Naive B cell (primary cell): ENCODE data around the gene PROX1. TPM values are rescaled to one million over a fixed set of nuclear protein-coding genes. Genes with fewer than 3 reads are reported as not detected.

Experiments used
- ATAC-seq, 2 donors: fragments of 150-1000 bp; cut with Tn5 transposase; 2 replicates each; pipeline ENCODE4 v1.10.0; 2021; ENCODE audit warnings: low read depth in 2 of 2, mild to moderate bottlenecking in 2 of 2, moderate library complexity in 2 of 2
- DNase-seq: peaks from one replicate; pipeline ENCODE4 v3.0.0; 2022
- H3K27ac Mint-ChIP-seq, 6 donors: one replicate each; pipeline ENCODE4 v1.8.0; 2020 to 2022; ENCODE audit warnings: mild to moderate bottlenecking in 6 of 6, mixed read lengths in 6 of 6, moderate library complexity in 5 of 6, inconsistent platforms in 2 of 6
- H3K27me3 Mint-ChIP-seq, 3 donors: one replicate each; pipeline ENCODE4 v1.8.0; 2021 to 2022; ENCODE audit warnings: mixed read lengths in 3 of 3, mild to moderate bottlenecking in 1 of 3
- H3K36me3 Mint-ChIP-seq, 2 donors: one replicate each; pipeline ENCODE4 v1.8.0; 2020 to 2022; ENCODE audit warnings: mixed read lengths in 2 of 2, inconsistent platforms in 1 of 2, mild to moderate bottlenecking in 1 of 2
- H3K4me1 Mint-ChIP-seq, 3 donors: one replicate each; pipeline ENCODE4 v1.8.0; 2020 to 2022; ENCODE audit warnings: mixed read lengths in 3 of 3, inconsistent platforms in 1 of 3, mild to moderate bottlenecking in 1 of 3, moderate library complexity in 1 of 3
- H3K4me3 Mint-ChIP-seq, 8 donors: one replicate each; pipeline ENCODE4 v1.8.0; 2020 to 2022; ENCODE audit warnings: mild to moderate bottlenecking in 8 of 8, mixed read lengths in 8 of 8, moderate library complexity in 8 of 8, inconsistent platforms in 2 of 8
- H3K9me3 Mint-ChIP-seq, 7 donors: one replicate each; pipeline ENCODE4 v1.8.0; 2020 to 2022; ENCODE audit warnings: mixed read lengths in 7 of 7, mild to moderate bottlenecking in 5 of 7, inconsistent platforms in 2 of 7, moderate library complexity in 1 of 7
- polyA plus RNA-seq, 6 donors: library from polyadenylated mRNA; unstranded; fragments of 300-500 nt; fragmentation: Illumina TruSeq; gene quantifications; one replicate each; pipeline ENCODE4 v1.2.3, GENCODE V29; 2021; ENCODE audit warnings: low read depth in 6 of 6

The PROX1 gene
- polyA plus RNA-seq: not detected

- ATAC-seq (peak; percentile 49 to 61), DNase-seq (no peak)
- Mint-ChIP-seq H3K36me3 (peaks cover 0 to 35% of the 10 kb centered on the region in 2 donors), H3K9me3 (peaks cover 2 to 42% (median 22%) of the 10 kb centered on the region in 7 donors), H3K4me3 (peak within 1 kb of the TSS; percentile 61 to 91 (median 87)), H3K4me1 (peaks cover 20 to 32% (median 24%) of the 10 kb centered on the region in 3 donors), H3K27ac (peak within 1 kb of the TSS in 5 of 6 donors; percentile 38 to 81 (median 77)), H3K27me3 (peaks cover 75 to 95% (median 84%) of the 10 kb centered on the region in 3 donors)
Measured at GRCh38 chr1:213987927-213988506, at the start of gene PROX1. Gene PROX1, plus strand, starts transcription at chr1:213987973. Its CDS starts 8,563 bp downstream, at chr1:213996536.

- peaks cover 2 to 14% (median 5%) of the 10 kb centered on the region in 7 donors for H3K9me3 Mint-ChIP-seq
- no peaks in the 10 kb centered on the region for H3K36me3 Mint-ChIP-seq
- no peak for DNase-seq
- H3K4me1 Mint-ChIP-seq: no peaks in the 10 kb centered on the region
- ATAC-seq: no peak
- no peak overlapping the region for H3K27ac Mint-ChIP-seq
- no peaks in the 10 kb centered on the region for H3K27me3 Mint-ChIP-seq
- H3K4me3 Mint-ChIP-seq: no peak overlapping the region
Measured at GRCh38 chr1:213938776-213939175, 49.0 kb upstream of the PROX1 start.

GRCh38 chr1:213939888-213940287, 47.9 kb upstream of the PROX1 start:
- H3K27me3 Mint-ChIP-seq: peaks cover 0 to 3% (median 0%) of the 10 kb centered on the region in 3 donors
- no peak for ATAC-seq
- no peak for DNase-seq

GRCh38 chr1:213940947-213941346, 46.8 kb upstream of the PROX1 start:
- DNase-seq (no peak), ATAC-seq (no peak)
- Mint-ChIP-seq H3K4me1 (no peaks in the 10 kb centered on the region), H3K27ac (no peak overlapping the region), H3K9me3 (peaks cover 2 to 9% (median 5%) of the 10 kb centered on the region in 7 donors), H3K36me3 (no peaks in the 10 kb centered on the region), H3K27me3 (peaks cover 0 to 14% (median 0%) of the 10 kb centered on the region in 3 donors), H3K4me3 (no peak overlapping the region)

More at GRCh38 chr1:213939888-213940287, 47.9 kb upstream of the PROX1 start:
- no peaks in the 10 kb centered on the region for H3K4me1 Mint-ChIP-seq
- peaks cover 1 to 8% (median 5%) of the 10 kb centered on the region in 7 donors for H3K9me3 Mint-ChIP-seq
- no peak overlapping the region for H3K4me3 Mint-ChIP-seq
- no peaks in the 10 kb centered on the region for H3K36me3 Mint-ChIP-seq
- no peak overlapping the region for H3K27ac Mint-ChIP-seq

- Mint-ChIP-seq H3K4me1 (no peaks in the 10 kb centered on the region), H3K36me3 (no peaks in the 10 kb centered on the region), H3K9me3 (peaks cover 0 to 10% (median 3%) of the 10 kb centered on the region in 7 donors), H3K4me3 (no peak overlapping the region), H3K27me3 (peaks cover 0 to 17% (median 0%) of the 10 kb centered on the region in 3 donors), H3K27ac (no peak overlapping the region)
- no peak for ATAC-seq
- no peak for DNase-seq
Measured at GRCh38 chr1:213942061-213942460, 45.7 kb upstream of the PROX1 start.

- peaks cover 0 to 10% (median 1%) of the 10 kb centered on the region in 7 donors for H3K9me3 Mint-ChIP-seq
- H3K4me1 Mint-ChIP-seq: no peaks in the 10 kb centered on the region
- DNase-seq: no peak
- ATAC-seq: no peak
- H3K4me3 Mint-ChIP-seq: no peak overlapping the region
- no peak overlapping the region for H3K27ac Mint-ChIP-seq
- H3K27me3 Mint-ChIP-seq: peaks cover 6 to 23% (median 6%) of the 10 kb centered on the region in 3 donors
- no peaks in the 10 kb centered on the region for H3K36me3 Mint-ChIP-seq
Measured at GRCh38 chr1:213947200-213947801, 40.5 kb upstream of the PROX1 start.

GRCh38 chr1:213951876-213952275, 35.9 kb upstream of the PROX1 start:
- no peak for DNase-seq
- Mint-ChIP-seq H3K4me3 (no peak overlapping the region), H3K27me3 (peaks cover 6 to 9% (median 6%) of the 10 kb centered on the region in 3 donors), H3K4me1 (no peaks in the 10 kb centered on the region), H3K9me3 (peaks cover 0 to 7% (median 0%) of the 10 kb centered on the region in 7 donors), H3K27ac (no peak overlapping the region), H3K36me3 (no peaks in the 10 kb centered on the region)
- ATAC-seq: no peak

- peaks cover 6 to 9% (median 6%) of the 10 kb centered on the region in 3 donors for H3K27me3 Mint-ChIP-seq
- no peak overlapping the region for H3K27ac Mint-ChIP-seq
- no peak overlapping the region for H3K4me3 Mint-ChIP-seq
- no peaks in the 10 kb centered on the region for H3K36me3 Mint-ChIP-seq
- ATAC-seq (no peak), DNase-seq (no peak)
- peaks cover 0 to 7% (median 0%) of the 10 kb centered on the region in 7 donors for H3K9me3 Mint-ChIP-seq
- H3K4me1 Mint-ChIP-seq: no peaks in the 10 kb centered on the region
Measured at GRCh38 chr1:213953806-213954205, 34.0 kb upstream of the PROX1 start.

- peaks cover 0 to 5% (median 3%) of the 10 kb centered on the region in 7 donors for H3K9me3 Mint-ChIP-seq
- DNase-seq: no peak
- no peak overlapping the region for H3K4me3 Mint-ChIP-seq
- H3K27ac Mint-ChIP-seq: no peak overlapping the region
- H3K36me3 Mint-ChIP-seq: no peaks in the 10 kb centered on the region
- no peaks in the 10 kb centered on the region for H3K4me1 Mint-ChIP-seq
- peaks cover 2 to 9% (median 5%) of the 10 kb centered on the region in 3 donors for H3K27me3 Mint-ChIP-seq
- no peak for ATAC-seq
Measured at GRCh38 chr1:213956295-213956770, 31.4 kb upstream of the PROX1 start.

GRCh38 chr1:213958346-213958745, 29.4 kb upstream of the PROX1 start:
- ATAC-seq (no peak), DNase-seq (no peak)
- H3K4me1 Mint-ChIP-seq: no peaks in the 10 kb centered on the region
- no peak overlapping the region for H3K4me3 Mint-ChIP-seq
- no peaks in the 10 kb centered on the region for H3K36me3 Mint-ChIP-seq
- peaks cover 2 to 17% (median 10%) of the 10 kb centered on the region in 7 donors for H3K9me3 Mint-ChIP-seq
- H3K27ac Mint-ChIP-seq: no peak overlapping the region
- peaks cover 0 to 5% (median 4%) of the 10 kb centered on the region in 3 donors for H3K27me3 Mint-ChIP-seq

- Mint-ChIP-seq H3K36me3 (no peaks in the 10 kb centered on the region), H3K9me3 (peaks cover 5 to 19% (median 10%) of the 10 kb centered on the region in 7 donors), H3K27ac (no peak overlapping the region), H3K4me1 (no peaks in the 10 kb centered on the region), H3K4me3 (no peak overlapping the region), H3K27me3 (peaks cover 0 to 11% (median 4%) of the 10 kb centered on the region in 3 donors)
- DNase-seq (no peak), ATAC-seq (no peak)
Measured at GRCh38 chr1:213960963-213961362, 26.8 kb upstream of the PROX1 start.

GRCh38 chr1:213962508-213962907, 25.3 kb upstream of the PROX1 start:
- Mint-ChIP-seq H3K36me3 (no peaks in the 10 kb centered on the region), H3K4me3 (no peak overlapping the region), H3K27ac (no peak overlapping the region), H3K4me1 (no peaks in the 10 kb centered on the region), H3K27me3 (peaks cover 0 to 20% (median 9%) of the 10 kb centered on the region in 3 donors), H3K9me3 (peaks cover 5 to 19% (median 7%) of the 10 kb centered on the region in 7 donors)
- ATAC-seq: no peak
- no peak for DNase-seq

- no peaks in the 10 kb centered on the region for H3K4me1 Mint-ChIP-seq
Measured at GRCh38 chr1:213966122-213966521, 21.7 kb upstream of the PROX1 start.

More at GRCh38 chr1:213966122-213966521, 21.7 kb upstream of the PROX1 start:
- Mint-ChIP-seq H3K27me3 (peaks cover 16 to 25% (median 22%) of the 10 kb centered on the region in 3 donors), H3K9me3 (peaks cover 4 to 17% (median 7%) of the 10 kb centered on the region in 7 donors), H3K27ac (peak overlapping the region in 1 of 6 donors; percentile 34), H3K4me3 (no peak overlapping the region), H3K36me3 (no peaks in the 10 kb centered on the region)
- ATAC-seq: no peak
- no peak for DNase-seq
